HCT116 (cell line): Measurements from ENCODE around the gene ABCA9. TPM values are rescaled to one million over a fixed set of nuclear protein-coding genes. Genes with fewer than 3 reads are reported as not detected.

Experiments used
- ATAC-seq: fragments of 200-7000 bp; cut with Tn5 transposase; 2 replicates; pipeline ENCODE4 v1.9.1; 2020; ENCODE audit warnings: mild to moderate bottlenecking, moderate library complexity
- BruUV-seq: library from RNA; stranded (reverse); fragments of 400-500 nt; replicated peaks from 2 replicates; lab custom pipeline; 2021; lab: Mats Ljungman, UMichigan
- CTCF ChIA-PET: fragments of 300-600 bp; sonication (Branson Sonifier 250); formaldehyde crosslinking; loops from one replicate; lab custom pipeline; 2021; ENCODE audit warnings: antibody characterized with exemption; lab: Charles Lee
- POLR2A ChIA-PET: fragments of 300-600, 350-600 bp; sonication (Branson Sonifier 250); formaldehyde crosslinking; loops from one replicate; lab custom pipeline; 2021; ENCODE audit warnings: antibody characterized with exemption; lab: Charles Lee
- RAD21 ChIA-PET, 2 experiments: fragments of 300-600 bp; sonication (Branson Sonifier 250); formaldehyde crosslinking; loops; one replicate each; lab custom pipeline; 2023; ENCODE audit warnings: low total read pairs in 2 of 2; ENCODE audit not compliant: uncharacterized antibody in 2 of 2, unreplicated experiment in 2 of 2, low non-redundant PET in 1 of 2; lab: Charles Lee
- DNase-seq: peaks from one replicate; pipeline ENCODE4 v3.0.0-alpha.2; 2010; ENCODE audit warnings: low read depth, low spot score
- H2AFZ ChIP-seq: fragments of 200-600 bp; shearing (Covaris generic), sonication (generic); 2 replicates; pipeline ENCODE4 v1.6.1; 2017; ENCODE audit warnings: low read depth, mixed run types, mixed read lengths, antibody characterized with exemption, low read length; ENCODE audit not compliant: poor library complexity, severe bottlenecking
- H3K27ac ChIP-seq: 2 replicates; pipeline ENCODE4 v1.5.1; 2012; ENCODE audit warnings: low read depth, low read length
- H3K27me3 ChIP-seq: fragments of 200-600 bp; sonication (generic); 2 replicates; pipeline ENCODE4 v1.6.1; 2016; ENCODE audit warnings: mixed run types, low read length, mixed read lengths; ENCODE audit not compliant: insufficient read depth
- H3K36me3 ChIP-seq, 2 experiments: fragments of 200-500 bp in 1 of 2; fragments of 200-600 bp in 1 of 2; sonication (Bioruptor generic) in 1 of 2; sonication (generic) in 1 of 2; 2 replicates each; pipeline versions ENCODE4 v1.5.1 to v1.6.1; 2014 to 2016; ENCODE audit warnings: low read length in 2 of 2, inconsistent platforms in 1 of 2, mixed read lengths in 1 of 2, mixed run types in 1 of 2; ENCODE audit not compliant: insufficient read depth in 2 of 2, control insufficient read depth in 1 of 2
- H3K4me1 ChIP-seq, 2 experiments: fragments of 200-600 bp in 1 of 2; sonication (generic) in 1 of 2; 2 replicates each; pipeline versions ENCODE4 v1.5.1 to v1.6.1; 2012 to 2017; ENCODE audit warnings: low read length in 2 of 2, inconsistent platforms in 1 of 2, mild to moderate bottlenecking in 1 of 2, mixed read lengths in 1 of 2, mixed run types in 1 of 2, moderate library complexity in 1 of 2; ENCODE audit not compliant: insufficient read depth in 2 of 2, control insufficient read depth in 1 of 2
- H3K4me2 ChIP-seq: fragments of 200-600 bp; sonication (generic); 2 replicates; pipeline ENCODE4 v1.6.1; 2017; ENCODE audit warnings: mixed run types, low read length, mixed read lengths
- H3K4me3 ChIP-seq, 2 experiments: fragments of 200-600 bp in 1 of 2; sonication (generic) in 1 of 2; replicated peaks in 1 of 2; 2 replicates each; pipeline ENCODE4 v1.5.1; 2011 to 2016; ENCODE audit warnings: low read length in 2 of 2, control low read depth in 1 of 2, low read depth in 1 of 2, mild to moderate bottlenecking in 1 of 2, mixed read lengths in 1 of 2, mixed run types in 1 of 2
- H3K79me2 ChIP-seq: fragments of 200-600 bp; sonication (generic); 2 replicates; pipeline ENCODE4 v1.6.1; 2017; ENCODE audit warnings: mild to moderate bottlenecking, mixed run types, low read length, moderate library complexity, mixed read lengths; ENCODE audit not compliant: insufficient read depth
- H3K9ac ChIP-seq: fragments of 200-600 bp; sonication (generic); 2 replicates; pipeline ENCODE4 v1.6.1; 2016; ENCODE audit warnings: low read length, mixed read lengths
- H3K9me2 ChIP-seq: fragments of 200-600 bp; sonication (generic), shearing (Covaris generic); 2 replicates; pipeline ENCODE4 v1.6.1; 2017; ENCODE audit warnings: mixed run types, mild to moderate bottlenecking, moderate library complexity; ENCODE audit not compliant: insufficient read depth
- H3K9me3 ChIP-seq, 2 experiments: fragments of 200-500 bp in 1 of 2; fragments of 200-600 bp in 1 of 2; sonication (Bioruptor generic) in 1 of 2; sonication (generic) in 1 of 2; 2 replicates each; pipeline ENCODE4 v1.6.1; 2014 to 2017; ENCODE audit warnings: low read length in 2 of 2, mixed read lengths in 2 of 2, inconsistent platforms in 1 of 2, low read depth in 1 of 2, mild to moderate bottlenecking in 1 of 2, mixed run types in 1 of 2, moderate library complexity in 1 of 2; ENCODE audit not compliant: control insufficient read depth in 1 of 2, insufficient read depth in 1 of 2
- H4K20me1 ChIP-seq: fragments of 200-600 bp; sonication (generic), shearing (Covaris generic); 2 replicates; pipeline ENCODE4 v1.6.1; 2017; ENCODE audit warnings: mixed run types, mild to moderate bottlenecking, moderate library complexity; ENCODE audit not compliant: insufficient read depth
- EGR1 ChIP-seq: IDR thresholded peaks from 2 replicates; pipeline ENCODE4 v1.6.1; 2012; ENCODE audit warnings: low read depth
- EZH2 ChIP-seq: fragments of 200-600 bp; sonication (generic); IDR thresholded peaks from 2 replicates; pipeline ENCODE4 v1.6.1; 2017; ENCODE audit warnings: antibody characterized with exemption, mixed run types
- EZH2phosphoT487 ChIP-seq: fragments of 200-600 bp; IDR thresholded peaks from 2 replicates; pipeline ENCODE4 v1.6.1; 2018; ENCODE audit warnings: antibody characterized with exemption, borderline replicate concordance
- MAX ChIP-seq: IDR thresholded peaks from 2 replicates; pipeline ENCODE4 v1.6.1; 2012
- POLR2AphosphoS5 ChIP-seq: IDR thresholded peaks from 2 replicates; pipeline ENCODE4 v1.6.1; 2011; ENCODE audit warnings: mild to moderate bottlenecking, low read depth, low read length, moderate library complexity
- REST ChIP-seq: IDR thresholded peaks from 2 replicates; pipeline ENCODE4 v1.6.1; 2012; ENCODE audit warnings: low read depth
- SIN3A ChIP-seq: IDR thresholded peaks from 2 replicates; pipeline ENCODE4 v1.6.1; 2012; ENCODE audit warnings: low read depth
- SP1 ChIP-seq: IDR thresholded peaks from 2 replicates; pipeline ENCODE4 v1.6.1; 2012; ENCODE audit warnings: low read depth
- SRF ChIP-seq: IDR thresholded peaks from 2 replicates; pipeline ENCODE4 v1.6.1; 2012; ENCODE audit warnings: low read depth
- TCF7L2 ChIP-seq: IDR thresholded peaks from 2 replicates; pipeline ENCODE4 v1.7.0; 2011; ENCODE audit warnings: borderline replicate concordance, inconsistent platforms; ENCODE audit not compliant: insufficient read depth, insufficient read length; ENCODE audit errors: extremely low read depth
- YY1 ChIP-seq: IDR thresholded peaks from 2 replicates; pipeline ENCODE4 v1.6.1; 2011; ENCODE audit warnings: low read length, low read depth, moderate library complexity, mild to moderate bottlenecking; ENCODE audit not compliant: insufficient replicate concordance; ENCODE audit errors: extremely low read depth
- ZFX ChIP-seq: fragments of 450-650 bp; IDR thresholded peaks from 2 replicates; pipeline ENCODE4 v1.6.1; 2017
- intact Hi-C: fragments of 100-400 bp; cut with micrococcal nuclease; formaldehyde crosslinking; loops from 2 replicates; pipeline ENCODE4 v1.10.0; 2022
- total RNA-seq: library from RNA; stranded (reverse); gene quantifications from one replicate; pipeline ENCODE4 v1.2.1, GENCODE V29; 2021; ENCODE audit not compliant: unreplicated experiment

The ABCA9 gene
- total RNA-seq, 1 experiment from 2014 or later = not detected

GRCh38 chr17:68942389-68942788 is 118.3 kb downstream of the ABCA9 start:
- no peak overlapping the region for H3K4me2 ChIP-seq
- TF ChIP-seq POLR2AphosphoS5 (no peak), SP1 (no peak), YY1 (no peak), SRF (no peak), MAX (no peak), EZH2phosphoT487 (no peak), REST (no peak), TCF7L2 (no peak), ZFX (no peak), EZH2 (no peak), EGR1 (no peak), SIN3A (no peak)
- H3K9me3 ChIP-seq = no peaks in the 10 kb centered on the region
- H4K20me1 ChIP-seq = no peaks in the 10 kb centered on the region
- H3K27ac ChIP-seq = no peak overlapping the region
- RAD21 ChIA-PET = no interaction called here
- no peak overlapping the region for H3K4me3 ChIP-seq
- H3K4me1 ChIP-seq = no peaks in the 10 kb centered on the region
- CTCF ChIA-PET = interaction anchor here (0.7 to 1.1 kb wide), 2 partner anchors 36 to 171 kb away, joined by 3 read pairs; no protein-coding TSS in a partner anchor
- H3K27me3 ChIP-seq = no peaks in the 10 kb centered on the region
- POLR2A ChIA-PET = no interaction called here
- H3K9me2 ChIP-seq = no peaks in the 10 kb centered on the region
- DNase-seq = no peak
- intact Hi-C loops = no loop called here
- H3K36me3 ChIP-seq = no peaks in the 10 kb centered on the region
- no TSS peak for BruUV-seq
- no peaks in the 10 kb centered on the region for H3K79me2 ChIP-seq
- no peak overlapping the region for H2AFZ ChIP-seq
- H3K9ac ChIP-seq = no peak overlapping the region
- ATAC-seq = no peak
